Esophagus muscularis mucosa (tissue), 4 donors: Measurements from ENCODE around the gene MEIS2. TPM values are rescaled to one million over a fixed set of nuclear protein-coding genes. Genes with fewer than 3 reads are reported as not detected.

ENCODE experiments used
- DNase-seq: peaks from one replicate; pipeline ENCODE4 v3.0.0-alpha.2; 2017; ENCODE audit errors: extremely low spot score
- H3K27ac ChIP-seq, 4 donors: fragments of 200-600 bp; sonication (generic); replicated peaks in 1 of 4; 1 replicate in 3 of 4; 2 replicates in 1 of 4; pipeline ENCODE4 v1.5.1; 2016 to 2019; ENCODE audit warnings: mild to moderate bottlenecking in 1 of 4
- H3K27me3 ChIP-seq, 4 donors: fragments of 200-600 bp; sonication (generic); one replicate each; pipeline versions ENCODE4 v1.5.1 to v1.6.0; 2016 to 2019
- H3K36me3 ChIP-seq, 4 donors: fragments of 200-600 bp; sonication (generic); one replicate each; pipeline ENCODE4 v1.5.1; 2016 to 2019
- H3K4me1 ChIP-seq, 4 donors: fragments of 200-600 bp; sonication (generic); one replicate each; pipeline ENCODE4 v1.5.1; 2016 to 2019
- H3K4me3 ChIP-seq, 4 donors: fragments of 200-600 bp; sonication (generic); 1 replicate in 2 of 4; 2 replicates in 2 of 4; pipeline ENCODE4 v1.5.1; 2016 to 2019; ENCODE audit warnings: mild to moderate bottlenecking in 4 of 4, moderate library complexity in 1 of 4
- H3K9me3 ChIP-seq, 4 donors: fragments of 200-600 bp; sonication (generic); 1 replicate in 3 of 4; 2 replicates in 1 of 4; pipeline ENCODE4 v1.5.1; 2016 to 2019
- EP300 ChIP-seq: sonication (generic); formaldehyde crosslinking; IDR thresholded peaks from one replicate; pipeline ENCODE4 v1.6.1; 2017; ENCODE audit warnings: antibody characterized with exemption
- POLR2A ChIP-seq: fragments of 450-650 bp; IDR thresholded peaks from one replicate; pipeline ENCODE4 v1.6.1; 2017; ENCODE audit warnings: antibody characterized with exemption, moderate library complexity, mild to moderate bottlenecking, low read depth
- POLR2AphosphoS5 ChIP-seq, 2 donors: sonication (generic); formaldehyde crosslinking; IDR thresholded peaks; one replicate each; pipeline ENCODE4 v1.6.1; 2017; ENCODE audit warnings: antibody characterized with exemption in 2 of 2
- WGBS: methylation state at CpG from one replicate; pipeline ENCODE4 v1.1.5; 2018; 5-methylcytosine and 5-hydroxymethylcytosine counted together
- intact Hi-C: fragments of 100-400 bp; cut with DNase I; formaldehyde crosslinking; loops from one replicate; pipeline ENCODE4 v1.15.1; 2023
- total RNA-seq, 4 donors: library from RNA; depleted of rRNA; stranded (reverse); fragments of >200 nt; gene quantifications; one replicate each; pipeline versions ENCODE4 v1.1.0 to v1.2.1, GENCODE V29; 2016
- TF ChIP-seq, protein P1 (sequence below), 3 experiments: fragments of 200-600 bp in 2 of 3; fragments of 450-650 bp in 1 of 3; sonication (generic) in 2 of 3; IDR thresholded peaks; one replicate each; pipeline ENCODE4 v1.5.1; 2017 to 2019; ENCODE audit warnings: antibody characterized with exemption in 3 of 3, mild to moderate bottlenecking in 2 of 3, moderate library complexity in 1 of 3

MEIS2 gene
- total RNA-seq, 4 donors from 2014 or later = 53.8 to 106 (median 63.3) TPM

DNA sequence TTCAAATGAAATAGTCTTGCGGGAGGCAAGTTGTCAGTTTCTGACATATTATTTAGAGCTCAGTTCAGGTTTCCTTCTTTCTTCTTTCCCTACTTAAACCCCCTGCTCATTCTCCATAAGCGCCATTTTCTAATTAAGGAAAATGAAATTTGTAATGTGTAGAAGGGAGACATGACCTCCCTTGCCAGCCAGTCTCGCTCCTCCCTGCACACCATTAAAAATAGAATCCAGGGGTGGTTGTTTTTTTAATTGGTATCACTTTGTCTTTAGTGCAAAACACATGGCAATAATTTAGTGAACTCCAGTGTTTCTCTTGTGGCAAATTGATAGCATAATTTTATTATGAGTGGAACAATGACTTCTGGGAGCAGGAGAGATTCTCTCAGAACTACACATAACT is 160.1 kb downstream of the MEIS2 start:
- intact Hi-C loops = no loop called here
- peaks cover 17 to 38% (median 22%) of the 10 kb centered on the region in 4 donors for H3K4me1 ChIP-seq
- H3K27ac ChIP-seq = no peak overlapping the region
- H3K36me3 ChIP-seq = no peaks in the 10 kb centered on the region
- TF ChIP-seq POLR2AphosphoS5 (IDR thresholded peaks at IDR 0.05) (no peak), POLR2A (no peak), EP300 (no peak)
- TF ChIP-seq, protein P1, sequence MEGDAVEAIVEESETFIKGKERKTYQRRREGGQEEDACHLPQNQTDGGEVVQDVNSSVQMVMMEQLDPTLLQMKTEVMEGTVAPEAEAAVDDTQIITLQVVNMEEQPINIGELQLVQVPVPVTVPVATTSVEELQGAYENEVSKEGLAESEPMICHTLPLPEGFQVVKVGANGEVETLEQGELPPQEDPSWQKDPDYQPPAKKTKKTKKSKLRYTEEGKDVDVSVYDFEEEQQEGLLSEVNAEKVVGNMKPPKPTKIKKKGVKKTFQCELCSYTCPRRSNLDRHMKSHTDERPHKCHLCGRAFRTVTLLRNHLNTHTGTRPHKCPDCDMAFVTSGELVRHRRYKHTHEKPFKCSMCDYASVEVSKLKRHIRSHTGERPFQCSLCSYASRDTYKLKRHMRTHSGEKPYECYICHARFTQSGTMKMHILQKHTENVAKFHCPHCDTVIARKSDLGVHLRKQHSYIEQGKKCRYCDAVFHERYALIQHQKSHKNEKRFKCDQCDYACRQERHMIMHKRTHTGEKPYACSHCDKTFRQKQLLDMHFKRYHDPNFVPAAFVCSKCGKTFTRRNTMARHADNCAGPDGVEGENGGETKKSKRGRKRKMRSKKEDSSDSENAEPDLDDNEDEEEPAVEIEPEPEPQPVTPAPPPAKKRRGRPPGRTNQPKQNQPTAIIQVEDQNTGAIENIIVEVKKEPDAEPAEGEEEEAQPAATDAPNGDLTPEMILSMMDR (IDR thresholded peaks at IDR 0.05) = no peak
- WGBS = 94% methylated on average over 3 of the region's 3 CpGs
- DNase-seq = no peak
- no peaks in the 10 kb centered on the region for H3K27me3 ChIP-seq
- no peak overlapping the region for H3K4me3 ChIP-seq
- H3K9me3 ChIP-seq = no peaks in the 10 kb centered on the region

DNA sequence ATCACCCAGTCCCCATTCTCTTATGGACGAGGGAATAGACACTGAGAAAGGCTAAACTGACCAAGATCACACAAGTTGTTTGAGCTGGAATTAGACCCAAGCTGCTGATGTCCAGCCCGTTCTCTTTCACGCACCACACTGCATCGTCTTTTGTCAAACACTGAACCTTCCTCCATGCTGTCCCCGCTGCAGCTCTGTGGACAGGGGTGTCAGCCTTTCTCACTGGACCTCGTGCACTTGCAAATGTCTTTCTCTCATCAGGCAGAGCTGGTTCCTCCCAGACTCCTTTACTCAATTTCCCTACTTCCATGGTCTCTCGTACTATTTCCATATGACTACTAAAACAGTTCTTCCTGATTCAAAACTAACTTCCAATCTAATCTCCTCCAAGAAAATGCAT is 161.6 kb downstream of the MEIS2 start:
- 88% methylated on average over 7 of the region's 7 CpGs for WGBS
- no peaks in the 10 kb centered on the region for H3K27me3 ChIP-seq
- intact Hi-C loops = no loop called here

DNA sequence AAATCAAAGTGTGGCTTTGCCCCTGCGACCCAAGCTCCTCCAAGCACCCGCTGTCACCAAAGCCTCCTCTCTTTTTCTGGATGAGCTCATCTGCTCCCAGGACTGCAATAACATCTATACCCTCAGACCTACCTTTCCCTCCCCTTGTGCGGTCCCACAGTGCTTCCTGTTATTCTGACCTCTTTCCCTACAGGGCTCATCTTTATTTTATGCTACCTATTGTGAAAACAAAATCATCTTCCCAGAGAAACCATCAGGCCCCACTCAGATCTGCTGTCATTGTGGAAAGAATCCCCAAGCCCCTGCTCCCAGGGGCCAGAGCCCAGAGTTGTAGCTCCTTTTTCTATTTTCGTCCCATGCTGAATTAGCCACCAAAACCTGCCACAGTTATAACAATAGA is 162.2 kb downstream of the MEIS2 start:
- 94% methylated on average over 4 of the region's 4 CpGs for WGBS
- Histone ChIP-seq H3K36me3 (no peaks in the 10 kb centered on the region), H3K4me3 (no peak overlapping the region), H3K27ac (no peak overlapping the region), H3K9me3 (no peaks in the 10 kb centered on the region), H3K4me1 (peaks cover 17 to 47% (median 23%) of the 10 kb centered on the region in 4 donors), H3K27me3 (no peaks in the 10 kb centered on the region)
- TF ChIP-seq POLR2AphosphoS5 (IDR thresholded peaks at IDR 0.05) (no peak), POLR2A (no peak), EP300 (no peak)
- TF ChIP-seq, protein P1 (IDR thresholded peaks at IDR 0.05) = no peak
- intact Hi-C loops = no loop called here
- no peak for DNase-seq

More for the DNA sequence above, 161.6 kb downstream of the MEIS2 start:
- no peak for DNase-seq
- Histone ChIP-seq H3K9me3 (no peaks in the 10 kb centered on the region), H3K4me1 (peaks cover 19 to 45% (median 26%) of the 10 kb centered on the region in 4 donors), H3K27ac (no peak overlapping the region), H3K4me3 (no peak overlapping the region), H3K36me3 (no peaks in the 10 kb centered on the region)
- TF ChIP-seq EP300 (no peak), POLR2AphosphoS5 (IDR thresholded peaks at IDR 0.05) (no peak), POLR2A (no peak)
- TF ChIP-seq, protein P1 (IDR thresholded peaks at IDR 0.05) = no peak

DNA sequence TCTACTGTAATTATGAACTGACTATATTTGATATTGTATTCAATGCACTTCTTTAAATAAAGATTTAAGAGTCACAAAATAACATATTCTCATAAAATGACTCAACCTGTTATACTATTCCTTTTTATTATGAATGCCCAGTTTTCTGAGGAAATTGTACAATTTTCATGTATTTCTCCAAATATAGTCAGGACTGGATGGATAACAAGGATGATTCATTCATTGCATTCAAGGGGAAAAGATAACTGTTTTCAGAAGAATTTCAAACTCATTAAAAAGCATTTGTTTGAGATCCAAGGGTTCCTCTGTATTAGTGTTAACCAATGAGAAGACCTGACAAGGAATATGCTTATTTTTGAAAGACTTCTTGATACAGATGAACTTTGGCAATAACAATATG is 163.7 kb downstream of the MEIS2 start:
- no peaks in the 10 kb centered on the region for H3K27me3 ChIP-seq
- DNase-seq = no peak
- H3K4me1 ChIP-seq = peaks cover 16 to 52% (median 23%) of the 10 kb centered on the region in 4 donors
- no peak overlapping the region for H3K27ac ChIP-seq
- intact Hi-C loops = no loop called here
- H3K36me3 ChIP-seq = no peaks in the 10 kb centered on the region
- H3K4me3 ChIP-seq = no peak overlapping the region
- no peak for TF ChIP-seq POLR2A
- TF ChIP-seq, protein P1 (IDR thresholded peaks at IDR 0.05) = no peak
- no peak for TF ChIP-seq POLR2AphosphoS5 (IDR thresholded peaks at IDR 0.05)
- no peak for TF ChIP-seq EP300
- H3K9me3 ChIP-seq = no peaks in the 10 kb centered on the region

DNA sequence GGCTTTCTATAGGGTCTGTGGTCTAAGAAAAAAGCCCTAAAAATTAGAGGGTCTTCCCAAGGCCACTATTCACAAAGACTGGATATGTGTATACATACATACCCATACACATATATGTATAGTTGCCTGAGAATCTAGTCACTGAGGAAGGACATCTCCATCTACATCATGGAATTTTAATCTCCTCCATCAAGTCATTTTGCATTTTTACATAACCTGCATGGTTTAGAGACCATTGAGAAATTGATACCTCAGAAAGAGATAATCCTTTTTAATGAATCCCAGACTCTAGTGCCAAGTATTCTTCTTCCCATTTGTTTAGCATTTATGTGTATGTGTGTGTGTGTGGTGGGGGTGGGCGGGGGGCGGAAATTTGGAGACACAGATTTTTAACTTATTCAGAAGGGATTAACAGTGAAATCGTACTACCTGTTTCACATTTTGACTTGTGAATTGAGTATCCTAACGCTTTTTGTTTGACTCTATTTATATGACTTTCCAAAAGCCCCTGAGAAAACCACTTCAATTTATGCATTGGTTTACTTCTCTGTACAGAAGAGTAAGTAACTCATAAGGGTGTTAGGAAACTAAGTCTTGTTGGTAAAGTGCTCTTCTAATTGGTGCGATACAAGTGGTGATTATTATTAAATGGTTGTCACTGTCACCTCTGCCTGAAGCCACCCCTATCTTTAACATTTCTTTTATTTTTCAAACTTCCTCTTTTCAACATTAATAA is 166.9 kb downstream of the MEIS2 start:
- no peaks in the 10 kb centered on the region for H3K27me3 ChIP-seq

More for the DNA sequence above, 166.9 kb downstream of the MEIS2 start:
- 92% methylated on average over 5 of the region's 5 CpGs for WGBS
- H3K27ac ChIP-seq = no peak overlapping the region
- intact Hi-C loops = no loop called here
- peaks cover 0 to 12% (median 0%) of the 10 kb centered on the region in 4 donors for H3K36me3 ChIP-seq
- peaks cover 3 to 34% (median 16%) of the 10 kb centered on the region in 4 donors for H3K4me1 ChIP-seq
- TF ChIP-seq, protein P1 (IDR thresholded peaks at IDR 0.05) = no peak
- no peak for TF ChIP-seq EP300
- TF ChIP-seq POLR2A = no peak
- TF ChIP-seq POLR2AphosphoS5 (IDR thresholded peaks at IDR 0.05) = no peak
- H3K4me3 ChIP-seq = no peak overlapping the region
- H3K9me3 ChIP-seq = no peaks in the 10 kb centered on the region
- DNase-seq = no peak
